ENCODE data around the gene SCLY. TPM values are rescaled to one million over a fixed set of nuclear protein-coding genes. Genes with fewer than 3 reads are reported as not detected.

The SCLY gene
- total and polyA plus RNA-seq, 10 donors: 5.8 to 22.7 (median 14.6) TPM

GRCh38 chr2:238043851-238044250 is 16.9 kb upstream of the SCLY start:
- Histone ChIP-seq H3K4me3 (no peak overlapping the region), H3K4me1 (peaks cover 0 to 13% (median 0%) of the 10 kb centered on the region in 6 donors), H3K36me3 (peaks cover 0 to 80% (median 39%) of the 10 kb centered on the region in 6 donors), H3K27ac (no peak overlapping the region), H3K27me3 (replicated peaks in 1 of 7) (no peaks in the 10 kb centered on the region), H3K9me3 (peaks cover 0 to 18% (median 10%) of the 10 kb centered on the region in 8 donors)
- intact Hi-C loops (cut with DNase I; ENCODE audit: low total_unique reads): no loop called here
- 95 to 98% (median 96%) methylated on average over 6 of the region's 6 CpGs for WGBS, 5 donors
- TF ChIP-seq POLR2AphosphoS5 (IDR thresholded peaks at IDR 0.05): no peak
- TF ChIP-seq, protein P1, sequence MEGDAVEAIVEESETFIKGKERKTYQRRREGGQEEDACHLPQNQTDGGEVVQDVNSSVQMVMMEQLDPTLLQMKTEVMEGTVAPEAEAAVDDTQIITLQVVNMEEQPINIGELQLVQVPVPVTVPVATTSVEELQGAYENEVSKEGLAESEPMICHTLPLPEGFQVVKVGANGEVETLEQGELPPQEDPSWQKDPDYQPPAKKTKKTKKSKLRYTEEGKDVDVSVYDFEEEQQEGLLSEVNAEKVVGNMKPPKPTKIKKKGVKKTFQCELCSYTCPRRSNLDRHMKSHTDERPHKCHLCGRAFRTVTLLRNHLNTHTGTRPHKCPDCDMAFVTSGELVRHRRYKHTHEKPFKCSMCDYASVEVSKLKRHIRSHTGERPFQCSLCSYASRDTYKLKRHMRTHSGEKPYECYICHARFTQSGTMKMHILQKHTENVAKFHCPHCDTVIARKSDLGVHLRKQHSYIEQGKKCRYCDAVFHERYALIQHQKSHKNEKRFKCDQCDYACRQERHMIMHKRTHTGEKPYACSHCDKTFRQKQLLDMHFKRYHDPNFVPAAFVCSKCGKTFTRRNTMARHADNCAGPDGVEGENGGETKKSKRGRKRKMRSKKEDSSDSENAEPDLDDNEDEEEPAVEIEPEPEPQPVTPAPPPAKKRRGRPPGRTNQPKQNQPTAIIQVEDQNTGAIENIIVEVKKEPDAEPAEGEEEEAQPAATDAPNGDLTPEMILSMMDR (IDR thresholded peaks at IDR 0.05 in 8 of 11, conservative IDR thresholded peaks at IDR 0.05 in 3 of 11): no peak
- no peak for TF ChIP-seq POLR2A (IDR thresholded peaks at IDR 0.05)
- DNase-seq: no peak

GRCh38 chr2:238045575-238045974 is 15.2 kb upstream of the SCLY start:
- Histone ChIP-seq H3K27me3 (replicated peaks in 1 of 7) (no peaks in the 10 kb centered on the region), H3K4me1 (peaks cover 0 to 13% (median 0%) of the 10 kb centered on the region in 6 donors), H3K27ac (no peak overlapping the region), H3K4me3 (no peak overlapping the region), H3K36me3 (peaks cover 0 to 63% (median 25%) of the 10 kb centered on the region in 6 donors), H3K9me3 (peaks cover 0 to 22% (median 13%) of the 10 kb centered on the region in 8 donors)
- intact Hi-C loops (cut with DNase I; ENCODE audit: low total_unique reads): no loop called here
- TF ChIP-seq POLR2AphosphoS5 (IDR thresholded peaks at IDR 0.05): no peak
- no peak for TF ChIP-seq POLR2A (IDR thresholded peaks at IDR 0.05)
- TF ChIP-seq, protein P1 (IDR thresholded peaks at IDR 0.05 in 8 of 11, conservative IDR thresholded peaks at IDR 0.05 in 3 of 11): no peak
- no peak for DNase-seq

- 85 to 98% (median 91%) methylated on average over 2 of the region's 2 CpGs for WGBS, 5 donors
- Histone ChIP-seq H3K4me1 (peaks cover 0 to 13% (median 0%) of the 10 kb centered on the region in 6 donors), H3K27ac (no peak overlapping the region), H3K27me3 (replicated peaks in 1 of 7) (no peaks in the 10 kb centered on the region), H3K9me3 (peaks cover 0 to 22% (median 13%) of the 10 kb centered on the region in 8 donors), H3K36me3 (peaks cover 0 to 51% (median 15%) of the 10 kb centered on the region in 6 donors), H3K4me3 (no peak overlapping the region)
- DNase-seq: no peak
- TF ChIP-seq, protein P1 (IDR thresholded peaks at IDR 0.05 in 8 of 11, conservative IDR thresholded peaks at IDR 0.05 in 3 of 11): no peak
- TF ChIP-seq POLR2A (IDR thresholded peaks at IDR 0.05) (no peak), POLR2AphosphoS5 (IDR thresholded peaks at IDR 0.05) (no peak)
- intact Hi-C loops (cut with DNase I; ENCODE audit: low total_unique reads): no loop called here
These were observed 14.0 kb upstream of the SCLY start for GRCh38 chr2:238046725-238047270.

DNA sequence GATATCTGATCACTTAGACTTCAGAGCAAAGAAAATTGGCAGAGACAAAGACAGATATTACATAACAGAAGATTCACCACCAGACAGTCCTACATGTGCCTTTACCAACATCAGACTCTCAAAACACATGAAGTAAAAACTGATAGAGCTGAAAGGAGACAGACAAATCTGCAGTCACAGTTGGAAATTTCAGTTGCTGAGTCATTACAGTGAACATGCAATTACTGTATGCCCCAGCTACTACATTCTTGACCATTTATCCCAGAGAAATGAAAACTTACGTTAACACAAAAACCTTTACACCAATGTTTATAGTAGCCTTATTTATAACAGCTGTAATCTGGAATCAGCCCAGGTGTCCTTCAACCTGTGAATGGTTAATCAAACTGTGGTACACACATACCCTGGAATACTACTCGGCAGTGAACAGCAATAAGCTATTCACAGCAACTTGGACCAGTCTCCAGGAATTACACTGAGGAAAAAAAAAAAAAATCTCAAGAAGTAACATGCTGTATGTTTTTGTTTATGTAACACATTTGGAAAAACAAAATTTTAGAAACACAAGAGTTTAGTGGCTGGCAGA is 7.5 kb upstream of the SCLY start:
- Histone ChIP-seq H3K36me3 (no peaks in the 10 kb centered on the region), H3K4me1 (no peaks in the 10 kb centered on the region), H3K27ac (no peak overlapping the region), H3K9me3 (peaks cover 0 to 10% (median 8%) of the 10 kb centered on the region in 8 donors), H3K4me3 (no peak overlapping the region), H3K27me3 (replicated peaks in 1 of 7) (peaks cover 0 to 23% (median 0%) of the 10 kb centered on the region in 7 donors)
- WGBS, 5 donors: 88 to 94% (median 91%) methylated on average over 2 of the region's 2 CpGs
- no peak for TF ChIP-seq POLR2AphosphoS5 (IDR thresholded peaks at IDR 0.05)
- TF ChIP-seq, protein P1 (IDR thresholded peaks at IDR 0.05 in 8 of 11, conservative IDR thresholded peaks at IDR 0.05 in 3 of 11): no peak
- no peak for TF ChIP-seq POLR2A (IDR thresholded peaks at IDR 0.05)
- DNase-seq: no peak
- intact Hi-C loops (cut with DNase I; ENCODE audit: low total_unique reads): loop anchor here (10.0 kb wide), 1 partner anchor 88 kb away; the partner anchor contains the start of gene UBE2F

Measured in spleen (tissue), 11 donors.